IMR-90 (cell line): ENCODE data around the gene CLCN5. TPM values are rescaled to one million over a fixed set of nuclear protein-coding genes. Genes with fewer than 3 reads are reported as not detected.

Experiments used
- ATAC-seq: fragments of 200-7000 bp; cut with Tn5 transposase; 2 replicates; pipeline ENCODE4 v1.9.1; 2020; ENCODE audit warnings: low read depth, mild to moderate bottlenecking, moderate library complexity
- BruUV-seq: library from RNA; stranded (reverse); fragments of 400-500 nt; replicated peaks from 2 replicates; lab custom pipeline; 2021; lab: Mats Ljungman, UMichigan
- CTCF ChIA-PET: fragments of 300-600 bp; formaldehyde crosslinking; extraction: SDS; loops from one replicate; lab custom pipeline; 2021; ENCODE audit warnings: antibody characterized with exemption; lab: Yijun Ruan, JAX
- POLR2A ChIA-PET: fragments of 300-600 bp; sonication (Branson Sonifier 250); formaldehyde crosslinking; loops from one replicate; lab custom pipeline; 2022; ENCODE audit warnings: antibody characterized with exemption; ENCODE audit not compliant: unreplicated experiment; lab: Charles Lee
- DNase-seq: peaks from one replicate; pipeline ENCODE4 v3.0.0; 2013
- H2AFZ ChIP-seq: replicated peaks from 2 replicates; pipeline ENCODE3; 2013; ENCODE audit warnings: low read length, mild to moderate bottlenecking; ENCODE audit not compliant: poor library complexity
- H2AK5ac ChIP-seq: 2 replicates; pipeline ENCODE4 v1.6.1; 2013; ENCODE audit warnings: low read depth, low read length, inconsistent platforms
- H2AK9ac ChIP-seq: replicated peaks from 2 replicates; pipeline ENCODE3; 2013; ENCODE audit warnings: mild to moderate bottlenecking, low read depth, low read length, moderate library complexity; ENCODE audit not compliant: poor library complexity
- H2BK120ac ChIP-seq: 2 replicates; pipeline ENCODE4 v1.6.1; 2013; ENCODE audit warnings: low read depth, low read length, inconsistent platforms
- H2BK15ac ChIP-seq: 3 replicates; pipeline ENCODE4 v1.6.1; 2013; ENCODE audit warnings: low read depth, low read length, inconsistent platforms
- H2BK20ac ChIP-seq: 2 replicates; pipeline ENCODE4 v1.6.1; 2013; ENCODE audit warnings: low read depth, mild to moderate bottlenecking, inconsistent platforms, low read length, moderate library complexity
- H2BK5ac ChIP-seq: 2 replicates; pipeline ENCODE4 v1.6.1; 2013; ENCODE audit warnings: mild to moderate bottlenecking, low read depth, low read length, inconsistent platforms; ENCODE audit not compliant: poor library complexity, severe bottlenecking
- H3K14ac ChIP-seq: replicated peaks from 2 replicates; pipeline ENCODE4 v1.6.1; 2013; ENCODE audit warnings: low read depth, low read length, inconsistent platforms
- H3K18ac ChIP-seq: 2 replicates; pipeline ENCODE4 v1.6.1; 2013; ENCODE audit warnings: low read depth, low read length, control low read depth
- H3K23ac ChIP-seq: 2 replicates; pipeline ENCODE4 v1.6.1; 2013; ENCODE audit warnings: low read depth, low read length, inconsistent platforms
- H3K27ac ChIP-seq: 2 replicates; pipeline ENCODE4 v1.5.1; 2013; ENCODE audit warnings: mild to moderate bottlenecking, control low read depth, low read length; ENCODE audit not compliant: insufficient read depth
- H3K27me3 ChIP-seq: 2 replicates; pipeline ENCODE4 v1.6.1; 2013; ENCODE audit warnings: low read length; ENCODE audit not compliant: control insufficient read depth, insufficient read depth
- H3K36me3 ChIP-seq: 2 replicates; pipeline ENCODE4 v1.6.1; 2013; ENCODE audit warnings: low read length, mixed read lengths; ENCODE audit not compliant: control insufficient read depth, insufficient read depth
- H3K4ac ChIP-seq: 2 replicates; pipeline ENCODE4 v1.6.1; 2013; ENCODE audit warnings: low read depth, low read length, inconsistent platforms
- H3K4me1 ChIP-seq: 2 replicates; pipeline ENCODE4 v1.6.1; 2013; ENCODE audit warnings: low read length, mixed read lengths; ENCODE audit not compliant: control insufficient read depth, insufficient read depth
- H3K4me2 ChIP-seq: 2 replicates; pipeline ENCODE4 v1.6.1; 2013; ENCODE audit warnings: low read depth, mild to moderate bottlenecking, control low read depth, low read length, moderate library complexity
- H3K4me3 ChIP-seq: 2 replicates; pipeline ENCODE4 v1.5.1; 2013; ENCODE audit warnings: low read depth, mild to moderate bottlenecking, control low read depth, low read length, moderate library complexity; ENCODE audit not compliant: insufficient read depth
- H3K56ac ChIP-seq: 2 replicates; pipeline ENCODE4 v1.6.1; 2013; ENCODE audit warnings: low read length, inconsistent platforms; ENCODE audit not compliant: insufficient read depth; ENCODE audit errors: extremely low read depth
- H3K79me1 ChIP-seq, 2 experiments: 2 replicates each; pipeline ENCODE4 v1.6.1; 2013; ENCODE audit warnings: low read length in 2 of 2, inconsistent platforms in 1 of 2, low read depth in 1 of 2
- H3K9ac ChIP-seq: 2 replicates; pipeline ENCODE4 v1.6.1; 2013; ENCODE audit warnings: low read depth, low read length, control low read depth
- H3K9me1 ChIP-seq: 2 replicates; pipeline ENCODE4 v1.6.1; 2013; ENCODE audit warnings: low read length, inconsistent platforms; ENCODE audit not compliant: insufficient read depth
- H3K9me3 ChIP-seq: 2 replicates; pipeline ENCODE4 v1.6.1; 2013; ENCODE audit warnings: low read length; ENCODE audit not compliant: control insufficient read depth, insufficient read depth
- H4K20me1 ChIP-seq: 2 replicates; pipeline ENCODE4 v1.6.1; 2013; ENCODE audit warnings: low read length, inconsistent platforms; ENCODE audit not compliant: insufficient read depth
- H4K5ac ChIP-seq: 2 replicates; pipeline ENCODE4 v1.6.1; 2013; ENCODE audit warnings: mild to moderate bottlenecking, low read depth, low read length, control low read depth
- H4K8ac ChIP-seq, 2 experiments: 2 replicates each; pipeline ENCODE4 v1.6.1; 2013; ENCODE audit warnings: low read depth in 2 of 2, low read length in 2 of 2, control low read depth in 1 of 2, inconsistent platforms in 1 of 2
- H4K91ac ChIP-seq: 2 replicates; pipeline ENCODE4 v1.6.1; 2013; ENCODE audit warnings: low read depth, low read length, inconsistent platforms; ENCODE audit not compliant: insufficient read depth
- BHLHE40 ChIP-seq: fragments of 150-350 bp; IDR thresholded peaks from 2 replicates; pipeline ENCODE4 v1.6.1; 2016; ENCODE audit warnings: mild to moderate bottlenecking, low read depth, low read length
- CTCF ChIP-seq: conservative IDR thresholded peaks from 2 replicates; pipeline ENCODE4 v1.5.1; 2012; ENCODE audit warnings: mild to moderate bottlenecking, low read depth, low read length, improper control_type of control experiment
- ELK1 ChIP-seq: fragments of 150-350 bp; IDR thresholded peaks from 2 replicates; pipeline ENCODE4 v1.6.1; 2016; ENCODE audit warnings: low read depth, mild to moderate bottlenecking, low read length, moderate library complexity, borderline replicate concordance
- FOS ChIP-seq: fragments of 150-350 bp; IDR thresholded peaks from 2 replicates; pipeline ENCODE4 v1.6.1; 2016; ENCODE audit warnings: low read depth, low read length
- MXI1 ChIP-seq: IDR thresholded peaks from 2 replicates; pipeline ENCODE4 v1.6.1; 2012; ENCODE audit warnings: low read depth, mild to moderate bottlenecking, low read length, moderate library complexity, borderline replicate concordance
- NFE2L2 ChIP-seq: fragments of 150-350 bp; IDR thresholded peaks from 2 replicates; pipeline ENCODE4 v1.6.1; 2016; ENCODE audit warnings: low read depth, mild to moderate bottlenecking, low read length
- RAD21 ChIP-seq: IDR thresholded peaks from 2 replicates; pipeline ENCODE4 v1.6.1; 2012; ENCODE audit warnings: low read length, improper control_type of control experiment
- RCOR1 ChIP-seq: IDR thresholded peaks from 2 replicates; pipeline ENCODE4 v1.6.1; 2012; ENCODE audit warnings: mild to moderate bottlenecking, low read length, improper control_type of control experiment; ENCODE audit not compliant: insufficient replicate concordance
- RFX5 ChIP-seq: IDR thresholded peaks from 2 replicates; pipeline ENCODE4 v1.8.0; 2012; ENCODE audit warnings: low read depth, mild to moderate bottlenecking, low read length, moderate library complexity
- SMC3 ChIP-seq: fragments of 150-350 bp; IDR thresholded peaks from 2 replicates; pipeline ENCODE4 v1.6.1; 2016; ENCODE audit warnings: low read depth, mild to moderate bottlenecking, antibody characterized with exemption, low read length, moderate library complexity
- USF2 ChIP-seq: fragments of 150-350 bp; IDR thresholded peaks from 2 replicates; pipeline ENCODE4 v1.6.1; 2017; ENCODE audit warnings: mild to moderate bottlenecking, antibody characterized with exemption, low read length, low read depth
- WGBS, 2 experiments: methylation state at CpG; one replicate each; pipeline versions ENCODE4 v1.1.5 to v1.1.7; 2013; ENCODE audit warnings: missing lambda C conversion rate in 2 of 2; ENCODE audit not compliant: insufficient read length in 1 of 2; ENCODE audit errors: extremely low coverage in 2 of 2; 5-methylcytosine and 5-hydroxymethylcytosine counted together
- dilution Hi-C: fragments of 300-500 bp; cut with HindIII; formaldehyde crosslinking; loops from one replicate; pipeline ENCODE4 v1.14.3; 2018; ENCODE audit warnings: low sequenced_read_pairs; ENCODE audit not compliant: unreplicated experiment
- in situ Hi-C: fragments of 300-500 bp; cut with MboI; formaldehyde crosslinking; loops from 3 replicates; pipeline ENCODE4 v1.14.3; 2019; ENCODE audit warnings: low sequenced_read_pairs, inconsistent platforms, mixed read lengths
- intact Hi-C: fragments of 100-400 bp; cut with micrococcal nuclease; formaldehyde crosslinking; loops from 2 replicates; pipeline ENCODE4 v1.10.0; 2022
- polyA plus RNA-seq, 3 experiments: library from polyadenylated mRNA; depleted of rRNA; stranded (reverse); fragments of >200 nt; gene quantifications; 2 replicates each; pipeline ENCODE4 v1.2.3, GENCODE V29; 2012; ENCODE audit warnings: low replicate concordance in 1 of 3
- total RNA-seq: library from RNA; depleted of rRNA; stranded (reverse); fragments of >200 nt; gene quantifications from 2 replicates; pipeline ENCODE4 v1.2.3, GENCODE V29; 2012

The CLCN5 gene
- total and polyA plus RNA-seq, 2 of the 4 experiments (the other 2 are of a cell fraction): 1.4 to 5.9 TPM

GRCh38 chrX:50067435-50068284, 145.3 kb downstream of the CLCN5 start:
- Histone ChIP-seq H2BK5ac (no peak overlapping the region), H3K4me3 (no peak overlapping the region), H3K27me3 (no peaks in the 10 kb centered on the region), H3K27ac (no peak overlapping the region), H2BK15ac (no peak overlapping the region), H3K36me3 (no peaks in the 10 kb centered on the region), H2AK5ac (no peak overlapping the region), H2AFZ (peak overlapping the region; percentile 55), H3K14ac (no peak overlapping the region), H4K20me1 (no peaks in the 10 kb centered on the region), H4K8ac (no peak overlapping the region), H3K56ac (no peak overlapping the region), H4K91ac (no peak overlapping the region), H4K5ac (no peak overlapping the region), H3K18ac (no peak overlapping the region), H2BK20ac (no peak overlapping the region), H3K4me1 (no peaks in the 10 kb centered on the region), H3K9me3 (no peaks in the 10 kb centered on the region), H3K4me2 (peak overlapping the region; percentile 20; the same call in 1 of the 2 replicates), H3K23ac (no peak overlapping the region), H2AK9ac (no peak overlapping the region), H3K4ac (no peak overlapping the region), H3K9ac (no peak overlapping the region), H3K79me1 (no peaks in the 10 kb centered on the region), H3K9me1 (no peaks in the 10 kb centered on the region), H2BK120ac (no peak overlapping the region)
- BruUV-seq: no TSS peak
- peak; percentile 78 for TF ChIP-seq USF2
- TF ChIP-seq ELK1: no peak
- TF ChIP-seq RAD21: no peak
- no peak; the same call in 1 of the 2 replicates for TF ChIP-seq BHLHE40
- 0 out of 2 replicates have a peak, but pooled peaks have one; percentile 4 for TF ChIP-seq CTCF
- TF ChIP-seq RFX5: no peak
- no peak for TF ChIP-seq FOS
- TF ChIP-seq NFE2L2: no peak
- TF ChIP-seq SMC3: no peak
- no peak for TF ChIP-seq MXI1
- no peak for TF ChIP-seq RCOR1
- DNase-seq (peak; percentile 47), ATAC-seq (peak; percentile 59)
- intact Hi-C loops (no loop called here), dilution Hi-C loops (no loop called here), in situ Hi-C loops (no loop called here)
- CTCF ChIA-PET: no interaction called here
- POLR2A ChIA-PET: no interaction called here
- 20% methylated on average over 1 of the region's 9 CpGs; no CpG with 5 or more reads in 1 of the 2 experiments for WGBS, 2 experiments
